Activated CD8-positive, alpha-beta T cell treated with anti-CD3 and anti-CD28 coated beads for 36 hours (primary cell): ENCODE results near the gene PHF2. TPM values are rescaled to one million over a fixed set of nuclear protein-coding genes. Genes with fewer than 3 reads are reported as not detected.

Experiments
- ATAC-seq: fragments of 200-7000 bp; cut with Tn5 transposase; one replicate; pipeline ENCODE4 v1.10.0; 2021; ENCODE audit warnings: mild to moderate bottlenecking, moderate library complexity
- CTCF ChIA-PET: fragments of 350-600 bp; sonication (Branson Sonifier 250); formaldehyde crosslinking; loops from one replicate; lab custom pipeline; 2021; ENCODE audit warnings: antibody characterized with exemption; lab: Charles Lee
- POLR2A ChIA-PET: fragments of 350-600 bp; sonication (Branson Sonifier 250); formaldehyde crosslinking; loops from one replicate; lab custom pipeline; 2021; ENCODE audit warnings: antibody characterized with exemption; lab: Charles Lee
- DNase-seq: peaks from one replicate; pipeline ENCODE4 v3.0.0-alpha.2; 2020
- H3K27ac Mint-ChIP-seq: one replicate; pipeline ENCODE4 v1.8.0; 2021; ENCODE audit warnings: mild to moderate bottlenecking, mixed read lengths
- H3K27me3 Mint-ChIP-seq: one replicate; pipeline ENCODE4 v1.8.0; 2021; ENCODE audit warnings: mixed read lengths
- H3K36me3 Mint-ChIP-seq: one replicate; pipeline ENCODE4 v1.8.0; 2021; ENCODE audit warnings: low read depth, mixed read lengths
- H3K4me1 Mint-ChIP-seq: one replicate; pipeline ENCODE4 v1.8.0; 2021; ENCODE audit warnings: low read depth, mixed read lengths
- H3K4me3 Mint-ChIP-seq: one replicate; pipeline ENCODE4 v1.8.0; 2021; ENCODE audit warnings: mild to moderate bottlenecking, moderate library complexity, mixed read lengths
- H3K9me3 Mint-ChIP-seq: one replicate; pipeline ENCODE4 v1.8.0; 2021; ENCODE audit warnings: mixed read lengths
- CTCF ChIP-seq: fragments of 200-600 bp; IDR thresholded peaks from one replicate; pipeline ENCODE4 v1.8.0; 2022; ENCODE audit warnings: antibody characterized with exemption, mild to moderate bottlenecking
- intact Hi-C: fragments of 100-400 bp; cut with micrococcal nuclease; formaldehyde crosslinking; loops from one replicate; pipeline ENCODE4 v1.10.0; 2022
- total RNA-seq, 2 experiments: library from RNA; stranded (reverse); gene quantifications; one replicate each; pipeline ENCODE4 v1.2.3, GENCODE V29; 2021

The PHF2 gene
- total RNA-seq, 2 experiments from 2014 or later: 12.9 to 13.1 TPM

- Mint-ChIP-seq H3K9me3 (peaks cover 13% of the 10 kb centered on the region), H3K27me3 (no peaks in the 10 kb centered on the region), H3K4me3 (no peak overlapping the region), H3K4me1 (peaks cover 9% of the 10 kb centered on the region), H3K36me3 (peaks cover 12% of the 10 kb centered on the region), H3K27ac (no peak overlapping the region)
- intact Hi-C loops: no loop called here
- ATAC-seq (no peak), DNase-seq (no peak)
- CTCF ChIA-PET: no interaction called here
- TF ChIP-seq CTCF: no peak
- POLR2A ChIA-PET: no interaction called here
Observed at GRCh38 chr9:93624977-93625376, 48.6 kb downstream of the PHF2 start.

DNA sequence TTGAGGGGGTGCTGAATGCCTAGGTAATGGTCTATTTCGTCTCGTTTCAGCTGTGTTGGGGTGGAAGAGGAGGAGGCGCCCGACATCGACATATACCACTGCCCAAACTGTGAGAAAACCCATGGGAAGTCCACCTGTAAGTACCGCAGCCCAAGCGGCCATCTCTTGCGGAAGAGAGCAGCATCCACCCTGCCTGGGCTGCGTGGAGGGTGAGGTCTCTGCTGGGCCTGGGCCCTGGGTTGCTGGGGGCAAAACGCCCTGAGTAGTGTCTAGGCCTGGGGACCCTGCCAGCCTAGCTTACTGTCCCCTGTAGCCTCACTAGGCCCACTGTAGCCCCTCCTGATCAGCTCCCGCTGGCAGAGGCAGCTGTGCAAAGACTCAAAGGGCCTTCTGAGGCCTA is 53.5 kb downstream of the PHF2 start:
- Mint-ChIP-seq H3K27me3 (no peaks in the 10 kb centered on the region), H3K9me3 (peaks cover 13% of the 10 kb centered on the region), H3K4me1 (no peaks in the 10 kb centered on the region), H3K27ac (no peak overlapping the region), H3K4me3 (no peak overlapping the region), H3K36me3 (peaks cover 12% of the 10 kb centered on the region)
- POLR2A ChIA-PET: no interaction called here
- TF ChIP-seq CTCF: no peak
- intact Hi-C loops: no loop called here
- DNase-seq: no peak
- CTCF ChIA-PET: no interaction called here
- ATAC-seq: no peak

GRCh38 chr9:93630806-93631411 is 54.5 kb downstream of the PHF2 start:
- Mint-ChIP-seq H3K4me1 (no peaks in the 10 kb centered on the region), H3K27me3 (no peaks in the 10 kb centered on the region), H3K4me3 (no peak overlapping the region), H3K9me3 (peaks cover 15% of the 10 kb centered on the region), H3K36me3 (peaks cover 21% of the 10 kb centered on the region), H3K27ac (no peak overlapping the region)
- CTCF ChIA-PET: no interaction called here
- ATAC-seq: no peak
- TF ChIP-seq CTCF: no peak
- no peak for DNase-seq
- intact Hi-C loops: no loop called here
- POLR2A ChIA-PET: no interaction called here

DNA sequence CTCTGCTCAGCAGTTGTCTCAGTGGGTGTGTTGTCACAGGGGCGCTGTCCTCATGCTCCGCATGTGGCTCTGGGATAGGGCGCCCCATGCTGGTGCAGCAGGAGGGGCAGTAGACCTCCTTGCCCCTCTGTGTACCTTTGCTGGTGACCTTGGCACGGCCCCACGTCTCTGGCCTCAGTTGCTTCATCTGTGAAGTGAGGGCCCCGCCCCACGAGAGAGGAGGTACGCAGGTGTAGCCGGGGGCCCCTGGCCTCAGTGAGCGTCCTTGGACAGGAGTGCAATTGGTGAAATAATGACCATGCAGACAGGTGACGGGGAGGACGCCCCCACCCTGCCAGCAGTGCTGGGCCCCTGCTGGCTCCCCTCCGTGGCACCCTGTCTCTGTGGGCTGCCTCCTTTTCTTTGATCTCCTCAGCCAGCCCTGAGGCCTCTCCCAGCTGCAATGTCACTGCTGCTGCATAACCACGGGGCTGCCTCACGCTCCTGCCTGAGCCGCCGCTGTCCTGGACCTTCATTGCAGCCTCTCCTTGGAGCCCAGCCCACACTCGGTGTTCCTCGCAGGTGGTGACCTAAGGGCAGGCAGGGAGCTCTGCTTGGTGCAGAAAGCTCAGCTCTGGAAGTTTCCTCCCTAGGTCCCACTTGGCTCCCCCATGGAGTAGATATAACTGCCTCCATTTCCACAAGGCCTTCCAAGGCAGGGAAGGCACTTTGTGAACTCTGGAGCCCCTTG is 57.3 kb downstream of the PHF2 start:
- H3K36me3 Mint-ChIP-seq: peaks cover 35% of the 10 kb centered on the region
- no peak overlapping the region for H3K4me3 Mint-ChIP-seq
- ATAC-seq (no peak), DNase-seq (no peak)
- peaks cover 13% of the 10 kb centered on the region for H3K9me3 Mint-ChIP-seq
- intact Hi-C loops: no loop called here
- no peak overlapping the region for H3K27ac Mint-ChIP-seq
- POLR2A ChIA-PET: no interaction called here
- H3K4me1 Mint-ChIP-seq: no peaks in the 10 kb centered on the region
- TF ChIP-seq CTCF: no peak
- CTCF ChIA-PET: no interaction called here
- H3K27me3 Mint-ChIP-seq: no peaks in the 10 kb centered on the region
